ENCODE data around the gene HOMER2.

HOMER2 gene

DNA sequence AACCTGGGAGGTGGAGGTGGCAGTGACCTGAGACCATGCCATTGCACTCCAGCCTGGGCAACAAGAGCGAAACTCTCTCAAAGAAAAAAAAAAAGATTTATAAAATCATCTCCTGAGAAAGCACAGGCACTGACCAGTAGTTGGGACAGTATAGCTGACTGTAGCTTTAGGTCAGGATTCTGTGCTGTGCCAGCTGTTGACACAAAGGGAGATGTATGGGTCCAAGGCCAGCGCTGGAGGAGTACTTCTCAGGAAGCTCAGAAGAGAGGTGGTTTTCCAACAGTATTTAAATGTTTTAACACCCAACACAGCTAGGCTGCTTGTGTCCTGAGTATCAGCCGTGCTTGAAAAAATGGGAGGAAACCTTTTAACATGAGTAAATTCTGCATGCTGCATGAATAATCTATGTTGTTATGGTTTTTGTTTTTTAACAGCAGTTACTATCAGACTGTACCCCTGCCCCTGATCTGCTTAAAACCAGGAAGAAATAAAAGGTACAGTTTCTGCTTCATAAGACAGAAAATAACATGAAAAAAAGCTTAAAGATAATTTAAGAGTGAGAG, 40.0 kb upstream of the HOMER2 start:
- TF ChIP-seq CTCF (IDR thresholded peaks at IDR 0.05; ENCODE audit: low read depth, low read length): no peak
- in situ Hi-C loops (cut with HindIII; ENCODE audit: low sequenced_read_pairs): no loop called here
- DNase-seq (ENCODE audit: low read depth, low spot score): no peak
- no peak overlapping the region for H3K4me3 ChIP-seq (ENCODE audit: low read depth, low read length)

- no peak for DNase-seq (ENCODE audit: low read depth, low spot score)
- in situ Hi-C loops (cut with HindIII; ENCODE audit: low sequenced_read_pairs): no loop called here
- TF ChIP-seq CTCF (IDR thresholded peaks at IDR 0.05; ENCODE audit: low read depth, low read length): no peak
- peak overlapping the region; percentile 69 for H3K4me3 ChIP-seq (ENCODE audit: low read depth, low read length)
Measured at GRCh38 chr15:82986442-82986780, 33.9 kb upstream of the HOMER2 start.

DNA sequence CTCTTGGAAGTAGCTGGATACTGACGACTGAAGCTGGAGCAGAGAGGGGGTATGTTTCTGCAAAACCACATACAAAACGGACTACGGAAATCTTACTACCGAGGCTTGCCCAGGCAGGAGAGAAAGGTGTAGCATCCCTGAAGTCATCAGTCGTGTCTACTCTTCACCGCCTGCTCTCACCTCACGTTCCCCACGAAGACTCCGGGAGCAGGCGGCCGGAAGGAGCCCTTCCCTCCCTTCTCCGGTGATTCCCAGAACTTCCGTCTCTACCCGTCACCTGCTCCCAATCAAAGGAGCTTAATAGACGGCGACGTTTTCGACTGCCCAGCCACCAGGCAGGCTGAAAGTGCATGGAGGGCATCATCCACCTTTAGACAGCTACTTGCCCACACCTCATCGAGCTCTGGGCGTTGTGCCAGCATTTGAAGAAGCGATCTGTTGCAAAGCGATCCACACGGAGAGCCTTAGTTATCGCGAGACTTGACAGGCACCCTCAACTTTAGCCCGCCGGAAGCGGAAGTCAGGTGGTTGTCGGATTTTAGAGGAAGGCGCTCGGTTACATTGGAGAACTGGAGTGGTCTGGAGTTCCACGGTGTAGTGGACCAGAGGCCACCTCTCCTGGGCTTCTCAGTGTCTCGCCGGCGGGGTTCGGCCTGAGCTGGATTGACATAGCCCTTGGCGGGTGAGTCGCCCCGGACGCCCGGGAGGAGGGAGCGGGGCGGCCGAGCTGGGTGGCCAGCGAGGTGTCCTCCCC, 33.3 kb upstream of the HOMER2 start, which contains the start of gene RAMAC:
Gene RAMAC (plus strand): TSS at position 523 of the 754 bp plus-strand sequence. CDS start 2,809 bp downstream, outside the sequence.
- no peak for TF ChIP-seq CTCF (IDR thresholded peaks at IDR 0.05; ENCODE audit: low read depth, low read length)
- DNase-seq (ENCODE audit: low read depth, low spot score): peak; percentile 96
- H3K4me3 ChIP-seq (ENCODE audit: low read depth, low read length): peak within 1 kb of the TSS; percentile 69
- in situ Hi-C loops (cut with HindIII; ENCODE audit: low sequenced_read_pairs): no loop called here

DNA sequence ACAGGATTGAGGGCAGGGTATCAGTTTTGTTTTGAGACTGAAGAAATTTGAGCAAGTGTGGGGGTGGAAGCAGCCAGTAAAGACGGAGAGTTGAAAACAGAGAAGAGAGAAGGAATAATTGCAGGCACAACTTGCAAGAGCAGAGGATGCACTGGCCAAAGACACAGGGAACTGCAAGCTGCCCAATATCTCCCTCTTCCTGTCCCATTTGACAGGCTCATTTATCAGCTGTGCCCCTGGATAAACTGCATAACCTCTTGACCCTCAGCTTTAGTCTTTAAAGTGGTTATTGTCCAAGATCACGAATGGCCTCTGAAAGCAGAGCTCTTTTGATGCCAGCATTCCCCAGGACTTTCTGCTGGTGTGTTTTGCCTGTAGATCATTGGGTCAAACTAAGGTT, 28.5 kb upstream of the HOMER2 start:
- DNase-seq (ENCODE audit: low read depth, low spot score): no peak
- no peak overlapping the region for H3K4me3 ChIP-seq (ENCODE audit: low read depth, low read length)
- in situ Hi-C loops (cut with HindIII; ENCODE audit: low sequenced_read_pairs): no loop called here
- TF ChIP-seq CTCF (IDR thresholded peaks at IDR 0.05; ENCODE audit: low read depth, low read length): no peak

DNA sequence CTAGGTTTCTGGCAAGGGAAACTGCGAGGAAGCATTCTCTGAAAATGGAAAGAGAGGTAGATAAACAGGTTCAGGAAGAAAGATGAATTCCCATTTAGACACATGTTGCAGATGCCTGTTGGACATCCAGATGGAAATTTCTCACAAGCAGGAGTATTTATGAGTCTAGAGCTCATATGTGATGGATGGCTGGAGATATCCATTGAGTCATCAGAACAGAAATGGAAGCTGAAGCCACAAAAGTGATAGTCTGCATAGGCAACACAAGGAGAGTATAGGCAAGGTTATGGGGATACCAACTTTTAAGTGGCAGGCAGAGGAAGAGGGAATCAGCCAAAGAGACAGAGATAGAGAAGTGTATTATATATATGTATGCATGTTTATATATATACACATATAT, 27.2 kb upstream of the HOMER2 start:
- in situ Hi-C loops (cut with HindIII; ENCODE audit: low sequenced_read_pairs): no loop called here
- TF ChIP-seq CTCF (IDR thresholded peaks at IDR 0.05; ENCODE audit: low read depth, low read length): no peak
- no peak for DNase-seq (ENCODE audit: low read depth, low spot score)
- H3K4me3 ChIP-seq (ENCODE audit: low read depth, low read length): no peak overlapping the region

DNA sequence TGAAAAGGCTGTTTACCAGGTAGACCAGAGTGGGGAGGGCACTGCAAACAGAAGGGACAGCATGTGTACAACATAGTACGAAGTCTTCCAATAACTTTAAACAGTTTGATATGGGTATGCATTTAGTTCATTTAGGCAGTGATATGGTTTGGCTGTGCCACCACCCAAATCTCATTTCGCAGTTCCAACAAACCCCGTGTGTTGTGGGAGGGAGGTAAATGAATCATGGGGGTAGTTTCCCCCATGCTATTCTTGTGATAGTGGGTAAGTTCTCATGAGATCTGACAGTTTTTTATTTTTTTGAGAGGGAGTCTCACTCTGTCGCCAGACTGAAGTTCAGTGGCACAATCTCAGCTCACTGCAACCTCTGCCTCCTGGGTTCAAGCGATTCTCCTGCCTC, 25.9 kb upstream of the HOMER2 start:
- no peak overlapping the region for H3K4me3 ChIP-seq (ENCODE audit: low read depth, low read length)
- in situ Hi-C loops (cut with HindIII; ENCODE audit: low sequenced_read_pairs): no loop called here
- no peak for DNase-seq (ENCODE audit: low read depth, low spot score)
- TF ChIP-seq CTCF (IDR thresholded peaks at IDR 0.05; ENCODE audit: low read depth, low read length): no peak

All from astrocyte of the spinal cord (primary cell).